SW 1271 (cell line): Measurements from ENCODE around the gene CNGB1.
"Not testable (repeated sequence)": the region's sequence is repeated elsewhere in the genome, so short reads cannot be mapped to it uniquely, and the experiment has no call there.

Experiments used
- DNase-seq, 2 experiments: peaks; one replicate each; lab custom pipeline; 2025; lab: John Stamatoyannopoulos, UW

CNGB1 gene

GRCh38 chr16:57886427-57886826 lies 84.5 kb downstream of the CNGB1 start:
- DNase-seq: no peak

GRCh38 chr16:57884655-57885133 lies 86.2 kb downstream of the CNGB1 start:
- DNase-seq: no peak

- DNase-seq: no peak
These were observed 86.8 kb downstream of the CNGB1 start for GRCh38 chr16:57883953-57884654.

- no peak for DNase-seq
These were observed 87.4 kb downstream of the CNGB1 start for GRCh38 chr16:57883480-57883879.

- no peak for DNase-seq
These were observed 88.1 kb downstream of the CNGB1 start for GRCh38 chr16:57882792-57883191.

GRCh38 chr16:57882206-57882605 lies 88.7 kb downstream of the CNGB1 start:
- DNase-seq: no peak

- DNase-seq: no peak
These were observed 92.3 kb downstream of the CNGB1 start for GRCh38 chr16:57878586-57878985.

GRCh38 chr16:57876210-57876609 lies 94.7 kb downstream of the CNGB1 start:
- no peak for DNase-seq

GRCh38 chr16:57875347-57875746 lies 95.6 kb downstream of the CNGB1 start:
- DNase-seq: no peak

GRCh38 chr16:57873218-57873617 lies 97.7 kb downstream of the CNGB1 start:
- no peak for DNase-seq

GRCh38 chr16:57872764-57873163 lies 98.2 kb downstream of the CNGB1 start:
- DNase-seq: not testable (repeated sequence)

- peak in 1 of 2 experiments; percentile 62 for DNase-seq
These were observed 99.5 kb downstream of the CNGB1 start for GRCh38 chr16:57871456-57871855.

GRCh38 chr16:57870753-57871454 lies 100.0 kb downstream of the CNGB1 start:
- no peak for DNase-seq

GRCh38 chr16:57868913-57869520 lies 101.9 kb downstream of the CNGB1 start:
- no peak for DNase-seq

- no peak for DNase-seq
These were observed 103.8 kb downstream of the CNGB1 start for GRCh38 chr16:57867000-57867561.

- DNase-seq: no peak
These were observed 104.4 kb downstream of the CNGB1 start for GRCh38 chr16:57866529-57866918.

- DNase-seq: no peak
These were observed 105.0 kb downstream of the CNGB1 start for GRCh38 chr16:57865746-57866528.

GRCh38 chr16:57863434-57864160 lies 107.3 kb downstream of the CNGB1 start:
- DNase-seq: peak; percentile 12 to 58

GRCh38 chr16:57862698-57863433 lies 108.1 kb downstream of the CNGB1 start:
- no peak for DNase-seq

- peak in 1 of 2 experiments; percentile 39 for DNase-seq
These were observed 111.6 kb downstream of the CNGB1 start for GRCh38 chr16:57859331-57859730.
